Naive B cell (primary cell): ENCODE results near the gene OR4C5. TPM values are rescaled to one million over a fixed set of nuclear protein-coding genes. Genes with fewer than 3 reads are reported as not detected.
A peak's percentile ranks its signal among the peaks of the same experiment; 100 is the strongest.
"Not testable (repeated sequence)": the region's sequence is repeated elsewhere in the genome, so short reads cannot be mapped to it uniquely, and the experiment has no call there.

Experiments
- ATAC-seq, 2 donors: fragments of 150-1000 bp; cut with Tn5 transposase; 2 replicates each; pipeline ENCODE4 v1.10.0; 2021; ENCODE audit warnings: low read depth in 2 of 2, mild to moderate bottlenecking in 2 of 2, moderate library complexity in 2 of 2
- DNase-seq: peaks from one replicate; pipeline ENCODE4 v3.0.0; 2022
- H3K27ac Mint-ChIP-seq, 6 donors: one replicate each; pipeline ENCODE4 v1.8.0; 2020 to 2022; ENCODE audit warnings: mild to moderate bottlenecking in 6 of 6, mixed read lengths in 6 of 6, moderate library complexity in 5 of 6, inconsistent platforms in 2 of 6
- H3K27me3 Mint-ChIP-seq, 3 donors: one replicate each; pipeline ENCODE4 v1.8.0; 2021 to 2022; ENCODE audit warnings: mixed read lengths in 3 of 3, mild to moderate bottlenecking in 1 of 3
- H3K36me3 Mint-ChIP-seq, 2 donors: one replicate each; pipeline ENCODE4 v1.8.0; 2020 to 2022; ENCODE audit warnings: mixed read lengths in 2 of 2, inconsistent platforms in 1 of 2, mild to moderate bottlenecking in 1 of 2
- H3K4me1 Mint-ChIP-seq, 3 donors: one replicate each; pipeline ENCODE4 v1.8.0; 2020 to 2022; ENCODE audit warnings: mixed read lengths in 3 of 3, inconsistent platforms in 1 of 3, mild to moderate bottlenecking in 1 of 3, moderate library complexity in 1 of 3
- H3K4me3 Mint-ChIP-seq, 8 donors: one replicate each; pipeline ENCODE4 v1.8.0; 2020 to 2022; ENCODE audit warnings: mild to moderate bottlenecking in 8 of 8, mixed read lengths in 8 of 8, moderate library complexity in 8 of 8, inconsistent platforms in 2 of 8
- H3K9me3 Mint-ChIP-seq, 7 donors: one replicate each; pipeline ENCODE4 v1.8.0; 2020 to 2022; ENCODE audit warnings: mixed read lengths in 7 of 7, mild to moderate bottlenecking in 5 of 7, inconsistent platforms in 2 of 7, moderate library complexity in 1 of 7
- polyA plus RNA-seq, 6 donors: library from polyadenylated mRNA; unstranded; fragments of 300-500 nt; fragmentation: Illumina TruSeq; gene quantifications; one replicate each; pipeline ENCODE4 v1.2.3, GENCODE V29; 2021; ENCODE audit warnings: low read depth in 6 of 6

OR4C5 gene
- polyA plus RNA-seq = not detected

DNA sequence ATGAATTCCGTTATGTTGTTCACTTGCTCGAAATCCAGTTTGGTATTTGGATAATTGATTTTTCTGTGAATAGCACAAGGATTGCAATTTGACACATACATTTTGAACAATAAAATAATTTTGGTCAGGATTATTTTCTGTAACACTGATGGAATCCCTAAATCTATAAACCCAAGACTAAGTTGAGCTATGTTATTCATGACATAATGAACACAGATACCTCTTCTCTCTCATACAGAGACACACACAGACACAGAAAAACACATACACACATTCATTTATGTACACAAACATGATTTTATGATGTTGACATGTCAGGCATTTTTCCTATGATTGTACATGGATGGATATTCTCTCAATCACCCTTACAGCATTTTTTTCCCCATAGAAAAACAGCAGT, at the start of gene OR4C5:
OR4C5 (minus strand) TSS at position 101 of the 400 bp plus-strand sequence; CDS start at position 101, 0 bp downstream.
- H3K4me3 Mint-ChIP-seq = no peak within 1 kb of the TSS
- peaks cover 0 to 5% (median 0%) of the 10 kb centered on the region in 7 donors for H3K9me3 Mint-ChIP-seq
- ATAC-seq (no peak), DNase-seq (no peak)
- H3K27ac Mint-ChIP-seq = no peak within 1 kb of the TSS
- H3K27me3 Mint-ChIP-seq = peaks cover 0 to 5% (median 0%) of the 10 kb centered on the region in 3 donors
- no peaks in the 10 kb centered on the region for H3K36me3 Mint-ChIP-seq
- no peaks in the 10 kb centered on the region for H3K4me1 Mint-ChIP-seq

DNA sequence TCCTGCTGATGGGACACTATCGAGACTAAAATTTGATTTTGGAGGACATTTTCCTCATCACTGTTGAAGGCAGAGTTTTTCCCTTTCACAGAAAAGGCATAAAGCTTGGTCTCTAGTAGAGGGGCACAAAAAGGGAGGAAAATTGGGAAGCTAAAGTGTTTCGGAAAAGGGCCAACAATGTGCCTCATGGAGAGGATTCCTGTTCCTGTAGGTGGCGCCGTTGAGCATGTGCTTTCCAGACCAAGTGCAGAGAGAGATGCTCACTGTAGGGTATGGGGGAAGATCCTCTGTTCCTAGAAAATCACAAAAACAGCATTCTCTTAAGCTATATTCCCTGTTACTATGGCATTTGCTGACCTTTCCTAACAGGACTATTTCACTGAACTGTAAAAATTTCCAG, 18.4 kb upstream of the OR4C5 start:
- no peak overlapping the region for H3K4me3 Mint-ChIP-seq
- peaks cover 0 to 4% (median 0%) of the 10 kb centered on the region in 3 donors for H3K27me3 Mint-ChIP-seq
- H3K27ac Mint-ChIP-seq = no peak overlapping the region
- no peaks in the 10 kb centered on the region for H3K4me1 Mint-ChIP-seq
- DNase-seq (no peak), ATAC-seq (no peak)
- H3K36me3 Mint-ChIP-seq = peaks cover 0 to 12% of the 10 kb centered on the region in 2 donors
- H3K9me3 Mint-ChIP-seq = peaks cover 15 to 68% (median 54%) of the 10 kb centered on the region in 7 donors

DNA sequence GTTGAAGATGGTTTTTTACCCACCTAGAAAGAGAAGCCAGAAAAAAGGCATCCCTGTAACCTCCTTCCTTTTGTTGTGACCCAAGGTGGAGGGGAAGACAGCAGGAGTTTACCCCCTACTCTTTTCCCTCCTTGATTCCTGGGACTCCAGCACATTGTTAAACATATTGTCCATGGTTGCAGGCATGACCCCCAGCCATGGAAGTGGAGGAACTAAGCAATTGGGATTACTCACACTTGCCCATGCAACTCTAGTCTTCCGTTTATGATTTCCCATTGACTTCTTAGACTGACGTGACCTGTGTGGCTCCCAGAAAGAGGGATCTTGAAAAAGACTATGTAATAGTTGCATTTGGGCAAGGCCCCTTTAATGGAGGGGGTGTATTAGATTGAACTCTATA, 17.9 kb upstream of the OR4C5 start:
- Mint-ChIP-seq H3K9me3 (peaks cover 13 to 67% (median 56%) of the 10 kb centered on the region in 7 donors), H3K36me3 (peaks cover 0 to 12% of the 10 kb centered on the region in 2 donors)
- H3K27me3 Mint-ChIP-seq, H3K27ac Mint-ChIP-seq, ATAC-seq, H3K4me3 Mint-ChIP-seq, DNase-seq, H3K4me1 Mint-ChIP-seq: not testable (repeated sequence)

DNA sequence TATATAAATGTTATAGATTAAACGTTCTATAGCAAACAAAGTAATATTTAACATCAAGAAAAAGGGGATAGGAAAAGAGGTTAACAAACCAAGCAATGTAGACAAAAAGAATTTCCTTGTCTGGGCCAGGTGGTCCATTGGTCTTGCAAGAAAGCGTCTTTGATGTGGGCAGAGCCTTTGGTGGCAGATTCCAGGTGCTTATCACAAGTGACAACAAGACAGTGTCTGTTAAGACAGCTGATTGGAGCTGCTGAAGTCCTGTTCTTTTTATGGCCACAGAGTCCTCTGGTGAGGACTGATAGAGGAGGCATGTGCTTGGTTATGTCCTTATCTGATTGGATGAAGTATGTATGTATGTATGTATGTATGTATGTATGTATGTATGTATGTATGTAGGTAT, 5.0 kb downstream of the OR4C5 start:
- DNase-seq, ATAC-seq, H3K27ac Mint-ChIP-seq, H3K36me3 Mint-ChIP-seq, H3K4me3 Mint-ChIP-seq, H3K4me1 Mint-ChIP-seq: not testable (repeated sequence)
- Mint-ChIP-seq H3K9me3 (peaks cover 0 to 17% (median 5%) of the 10 kb centered on the region in 7 donors), H3K27me3 (peaks cover 0 to 11% (median 7%) of the 10 kb centered on the region in 3 donors)

- H3K27ac Mint-ChIP-seq = no peak overlapping the region
- ATAC-seq (no peak), DNase-seq (no peak)
- H3K9me3 Mint-ChIP-seq = peaks cover 2 to 24% (median 8%) of the 10 kb centered on the region in 7 donors
- H3K4me3 Mint-ChIP-seq = no peak overlapping the region
- H3K27me3 Mint-ChIP-seq = peaks cover 0 to 13% (median 7%) of the 10 kb centered on the region in 3 donors
- H3K4me1 Mint-ChIP-seq = no peaks in the 10 kb centered on the region
- H3K36me3 Mint-ChIP-seq = no peaks in the 10 kb centered on the region
These were observed 11.6 kb downstream of the OR4C5 start for GRCh38 chr11:48354677-48355076.

DNA sequence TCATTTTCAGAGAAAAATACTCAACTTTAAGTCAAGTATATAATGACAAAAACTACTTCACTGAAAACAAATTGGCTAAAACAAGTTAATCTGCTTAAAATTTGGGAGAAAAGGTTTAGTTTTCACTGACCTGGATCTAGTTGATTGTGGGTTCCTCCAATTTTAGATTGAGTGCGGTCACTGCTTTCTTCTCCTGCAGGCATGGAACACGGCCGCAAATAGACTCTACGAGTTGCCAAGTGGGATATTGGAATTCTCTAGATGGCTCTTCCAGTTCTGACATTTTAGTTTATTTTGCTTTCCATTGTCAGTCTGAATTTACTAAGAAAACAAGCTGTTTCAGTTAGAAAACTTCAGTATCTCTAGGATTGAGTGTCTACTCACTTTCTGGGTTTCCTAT, 12.3 kb downstream of the OR4C5 start:
- H3K4me1 Mint-ChIP-seq = no peaks in the 10 kb centered on the region
- H3K4me3 Mint-ChIP-seq = no peak overlapping the region
- H3K9me3 Mint-ChIP-seq = peaks cover 2 to 24% (median 8%) of the 10 kb centered on the region in 7 donors
- ATAC-seq = no peak
- DNase-seq = no peak
- H3K36me3 Mint-ChIP-seq = no peaks in the 10 kb centered on the region
- H3K27me3 Mint-ChIP-seq = peaks cover 0 to 13% (median 7%) of the 10 kb centered on the region in 3 donors
- no peak overlapping the region for H3K27ac Mint-ChIP-seq

- not testable (repeated sequence) for H3K4me3 Mint-ChIP-seq, H3K27ac Mint-ChIP-seq, ATAC-seq, H3K4me1 Mint-ChIP-seq, H3K36me3 Mint-ChIP-seq, DNase-seq
- peaks cover 4 to 28% (median 17%) of the 10 kb centered on the region in 7 donors for H3K9me3 Mint-ChIP-seq
- H3K27me3 Mint-ChIP-seq = peaks cover 3 to 17% (median 11%) of the 10 kb centered on the region in 3 donors
These were observed 20.0 kb downstream of the OR4C5 start for GRCh38 chr11:48346286-48346685.

- not testable (repeated sequence) for H3K27ac Mint-ChIP-seq, H3K36me3 Mint-ChIP-seq, H3K4me1 Mint-ChIP-seq, DNase-seq, H3K4me3 Mint-ChIP-seq, ATAC-seq
- Mint-ChIP-seq H3K27me3 (peaks cover 8 to 20% (median 17%) of the 10 kb centered on the region in 3 donors), H3K9me3 (peaks cover 4 to 16% (median 10%) of the 10 kb centered on the region in 7 donors)
These were observed 23.8 kb downstream of the OR4C5 start for GRCh38 chr11:48342505-48342904.

- no peak overlapping the region for H3K27ac Mint-ChIP-seq
- H3K27me3 Mint-ChIP-seq = peaks cover 13 to 21% (median 17%) of the 10 kb centered on the region in 3 donors
- H3K9me3 Mint-ChIP-seq = peaks cover 2 to 16% (median 10%) of the 10 kb centered on the region in 7 donors
- H3K4me3 Mint-ChIP-seq = no peak overlapping the region
- peaks cover 0 to 8% of the 10 kb centered on the region in 2 donors for H3K36me3 Mint-ChIP-seq
- ATAC-seq (no peak), DNase-seq (no peak)
- H3K4me1 Mint-ChIP-seq = no peaks in the 10 kb centered on the region
These were observed 24.8 kb downstream of the OR4C5 start for GRCh38 chr11:48341466-48341865.

- ATAC-seq, H3K27ac Mint-ChIP-seq, H3K36me3 Mint-ChIP-seq, DNase-seq, H3K4me1 Mint-ChIP-seq, H3K9me3 Mint-ChIP-seq: not testable (repeated sequence)
- Mint-ChIP-seq H3K27me3 (peaks cover 6 to 27% (median 13%) of the 10 kb centered on the region in 3 donors), H3K4me3 (peak within 1 kb of the TSS in 1 of 8 donors; percentile 24)
These were observed 41.6 kb downstream of the OR4C5 start, which contains the start of gene OR4C3 for GRCh38 chr11:48324620-48325019. OR4C3 (plus strand) TSS chr11:48324920; CDS start chr11:48325022, 102 bp downstream.

DNA sequence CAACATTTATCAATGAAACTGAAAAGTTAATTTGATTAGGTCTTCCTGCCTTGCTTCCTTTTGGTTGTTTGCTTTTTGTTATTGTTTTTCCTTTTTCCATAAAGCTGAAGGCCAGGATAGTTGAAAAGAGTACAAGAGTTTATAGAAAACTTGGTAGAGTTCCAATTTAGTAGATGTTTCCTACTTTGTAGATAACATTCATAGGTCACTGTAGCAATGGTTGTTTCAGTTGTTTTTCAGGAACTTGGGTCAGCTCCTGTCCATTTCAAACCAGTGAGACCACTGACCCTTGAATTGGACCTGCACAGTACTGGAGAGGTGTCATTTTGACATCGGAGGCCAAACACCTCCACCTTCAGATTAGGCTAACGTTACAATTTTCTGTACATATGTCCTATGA, 46.5 kb downstream of the OR4C5 start:
- not testable (repeated sequence) for H3K4me1 Mint-ChIP-seq, ATAC-seq, H3K4me3 Mint-ChIP-seq, H3K36me3 Mint-ChIP-seq, H3K27ac Mint-ChIP-seq, DNase-seq
- peaks cover 8 to 23% (median 19%) of the 10 kb centered on the region in 3 donors for H3K27me3 Mint-ChIP-seq
- H3K9me3 Mint-ChIP-seq = peaks cover 1 to 15% (median 4%) of the 10 kb centered on the region in 7 donors

Other genes starting within 250 kb of the OR4C5 start
- not detected for gene OR4B1, start 149.7 kb downstream of the OR4C5 start, polyA plus RNA-seq
- not detected for gene OR4X2, start 121.4 kb downstream of the OR4C5 start, polyA plus RNA-seq
- not detected for gene OR4X1, start 102.6 kb downstream of the OR4C5 start, polyA plus RNA-seq
- not detected for gene OR4S1, start 60.2 kb downstream of the OR4C5 start, polyA plus RNA-seq
- gene OR4C3, start 41.5 kb downstream of the OR4C5 start, polyA plus RNA-seq = not detected
- not detected for gene OR4A47, start 122.3 kb upstream of the OR4C5 start, polyA plus RNA-seq